ENCODE data around the gene LDLR.

DNA sequence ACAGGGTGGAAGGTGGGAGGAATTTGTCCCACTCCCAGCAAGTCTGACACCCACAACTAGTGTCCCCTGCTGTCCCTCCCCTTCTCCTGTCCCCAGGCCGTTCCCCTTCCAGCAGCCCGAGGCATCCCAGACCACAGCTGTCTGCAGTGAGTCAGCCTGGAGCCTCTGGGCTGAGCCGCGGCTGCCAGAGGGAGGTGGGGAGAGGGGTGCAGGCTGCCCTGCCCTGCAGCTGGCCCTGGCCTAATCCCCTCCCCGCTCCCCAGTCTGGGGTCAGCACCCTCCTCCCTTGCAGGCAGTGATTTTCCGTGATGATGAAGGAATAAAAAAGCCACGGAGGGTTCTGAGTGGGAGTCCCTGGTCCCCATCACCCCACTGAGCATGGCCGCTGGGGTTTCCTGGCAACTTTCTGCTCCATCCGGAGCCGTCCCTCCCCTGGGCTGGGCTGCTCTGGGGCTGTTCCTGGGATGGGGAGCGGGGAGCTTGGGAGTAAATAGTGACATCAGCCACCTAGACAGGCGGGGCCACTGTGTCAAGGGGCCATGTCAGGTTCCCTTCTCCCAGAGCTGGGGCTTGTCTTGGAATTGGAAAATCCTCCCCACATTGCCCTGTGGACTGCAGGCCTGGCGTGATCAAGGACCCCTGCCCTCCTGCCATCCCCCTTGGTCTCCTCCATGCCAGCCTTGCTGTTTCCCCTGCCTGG is 49.5 kb downstream of the LDLR start:
- TF ChIP-seq, protein P1, sequence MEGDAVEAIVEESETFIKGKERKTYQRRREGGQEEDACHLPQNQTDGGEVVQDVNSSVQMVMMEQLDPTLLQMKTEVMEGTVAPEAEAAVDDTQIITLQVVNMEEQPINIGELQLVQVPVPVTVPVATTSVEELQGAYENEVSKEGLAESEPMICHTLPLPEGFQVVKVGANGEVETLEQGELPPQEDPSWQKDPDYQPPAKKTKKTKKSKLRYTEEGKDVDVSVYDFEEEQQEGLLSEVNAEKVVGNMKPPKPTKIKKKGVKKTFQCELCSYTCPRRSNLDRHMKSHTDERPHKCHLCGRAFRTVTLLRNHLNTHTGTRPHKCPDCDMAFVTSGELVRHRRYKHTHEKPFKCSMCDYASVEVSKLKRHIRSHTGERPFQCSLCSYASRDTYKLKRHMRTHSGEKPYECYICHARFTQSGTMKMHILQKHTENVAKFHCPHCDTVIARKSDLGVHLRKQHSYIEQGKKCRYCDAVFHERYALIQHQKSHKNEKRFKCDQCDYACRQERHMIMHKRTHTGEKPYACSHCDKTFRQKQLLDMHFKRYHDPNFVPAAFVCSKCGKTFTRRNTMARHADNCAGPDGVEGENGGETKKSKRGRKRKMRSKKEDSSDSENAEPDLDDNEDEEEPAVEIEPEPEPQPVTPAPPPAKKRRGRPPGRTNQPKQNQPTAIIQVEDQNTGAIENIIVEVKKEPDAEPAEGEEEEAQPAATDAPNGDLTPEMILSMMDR (IDR thresholded peaks at IDR 0.05), result peak in 1 of 4 experiments; percentile 30
- TF ChIP-seq POLR2A (IDR thresholded peaks at IDR 0.05), result no peak
- peak; percentile 56 for TF ChIP-seq POLR2AphosphoS5 (IDR thresholded peaks at IDR 0.05)
